GM12864 (cell line): ENCODE results near the gene SLAIN1.

Experiments
- DNase-seq: peaks from one replicate; pipeline ENCODE4 v3.0.0-alpha.2; 2011; ENCODE audit warnings: low read depth
- H3K4me3 ChIP-seq: 2 replicates; pipeline ENCODE4 v1.5.1; 2011; ENCODE audit warnings: mild to moderate bottlenecking, low read depth, low read length, control low read depth
- CTCF ChIP-seq: IDR thresholded peaks from 2 replicates; pipeline ENCODE4 v1.5.1; 2011; ENCODE audit warnings: low read depth, mild to moderate bottlenecking, moderate library complexity, low read length, control low read depth, inconsistent platforms; ENCODE audit errors: missing control alignments

Gene SLAIN1

GRCh38 chr13:77749344-77749880 is 51.9 kb downstream of the SLAIN1 start:
- no peak for DNase-seq
- no peak overlapping the region for H3K4me3 ChIP-seq
- no peak for TF ChIP-seq CTCF

- peak; percentile 76 for TF ChIP-seq CTCF
- peak; percentile 45 for DNase-seq
- no peak overlapping the region for H3K4me3 ChIP-seq
Measured at GRCh38 chr13:77751513-77752456, 54.3 kb downstream of the SLAIN1 start.

- DNase-seq, result no peak
- TF ChIP-seq CTCF, result no peak
- H3K4me3 ChIP-seq, result no peak overlapping the region
Measured at GRCh38 chr13:77752512-77753069, 55.1 kb downstream of the SLAIN1 start.

GRCh38 chr13:77760893-77761292 is 63.4 kb downstream of the SLAIN1 start:
- H3K4me3 ChIP-seq, result no peak overlapping the region
- no peak for TF ChIP-seq CTCF
- DNase-seq, result no peak

- no peak for TF ChIP-seq CTCF
- H3K4me3 ChIP-seq, result no peak overlapping the region
- no peak for DNase-seq
Measured at GRCh38 chr13:77767413-77767812, 69.9 kb downstream of the SLAIN1 start.

- no peak for DNase-seq
- no peak for TF ChIP-seq CTCF
- H3K4me3 ChIP-seq, result no peak overlapping the region
Measured at GRCh38 chr13:77774181-77774580, 76.7 kb downstream of the SLAIN1 start.
